Raji (cell line): Measurements from ENCODE around the gene IFNGR1.

ENCODE experiments used
- POLR2A ChIP-seq: IDR thresholded peaks from 2 replicates; pipeline ENCODE4 v1.6.1; 2011; ENCODE audit warnings: low read depth, low read length, control low read depth; ENCODE audit not compliant: insufficient read depth

The IFNGR1 gene

DNA sequence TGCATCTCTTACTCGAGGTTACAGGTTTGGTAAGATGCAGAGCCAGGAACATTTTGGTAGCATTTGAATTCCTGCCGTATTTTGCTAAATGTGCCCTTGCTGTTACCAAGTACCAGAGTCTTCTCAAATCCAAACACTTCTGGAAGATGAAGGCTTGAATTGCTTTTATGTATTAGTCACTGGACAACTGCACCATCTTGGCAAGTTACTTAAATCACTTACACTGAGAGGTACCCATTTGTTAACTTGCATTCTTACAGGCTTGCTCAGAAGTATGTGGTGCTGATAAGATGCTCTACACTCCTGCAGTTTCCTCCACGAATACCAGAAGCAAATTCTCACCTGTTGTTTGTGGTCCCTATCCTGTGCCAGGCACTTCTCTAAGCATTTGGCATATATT is 58.4 kb downstream of the IFNGR1 start:
- no peak for TF ChIP-seq POLR2A

DNA sequence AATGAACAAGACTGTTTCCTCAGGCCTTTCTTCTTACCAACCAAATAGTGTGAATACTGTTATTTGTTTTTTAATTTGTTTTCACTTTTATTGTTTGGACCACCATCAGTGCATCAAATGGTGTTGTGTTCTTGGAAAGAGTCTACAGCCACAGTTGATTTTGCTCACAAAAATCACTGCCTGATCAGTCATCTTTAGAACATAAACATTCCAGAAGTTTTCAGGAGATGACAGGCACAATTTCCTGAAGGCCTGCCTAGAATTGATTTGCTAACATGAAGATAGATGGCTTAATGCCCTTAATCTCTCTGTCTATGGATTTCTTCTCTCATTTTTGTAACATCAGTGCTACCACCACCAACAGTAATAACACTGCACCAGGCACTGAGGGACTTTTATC is 59.3 kb downstream of the IFNGR1 start:
- no peak for TF ChIP-seq POLR2A

DNA sequence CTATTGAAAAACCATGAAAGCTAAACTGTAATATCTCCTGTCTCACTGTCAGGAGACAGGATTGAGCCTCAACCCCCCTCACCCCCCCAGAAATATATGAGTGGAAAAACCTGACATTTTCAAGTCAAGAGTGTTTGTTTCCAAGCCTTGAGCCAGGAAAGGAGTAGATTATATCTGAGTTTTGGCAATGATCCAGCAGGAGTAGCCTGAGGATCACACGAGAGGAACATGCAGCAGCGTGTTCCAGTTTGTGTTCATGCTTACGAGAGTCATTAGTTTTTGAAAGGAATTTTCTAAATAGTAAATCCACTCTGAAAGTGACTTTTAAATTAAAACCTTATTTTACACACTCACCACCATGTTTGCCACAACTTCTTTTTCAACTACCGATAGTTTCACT is 61.6 kb downstream of the IFNGR1 start:
- no peak for TF ChIP-seq POLR2A

DNA sequence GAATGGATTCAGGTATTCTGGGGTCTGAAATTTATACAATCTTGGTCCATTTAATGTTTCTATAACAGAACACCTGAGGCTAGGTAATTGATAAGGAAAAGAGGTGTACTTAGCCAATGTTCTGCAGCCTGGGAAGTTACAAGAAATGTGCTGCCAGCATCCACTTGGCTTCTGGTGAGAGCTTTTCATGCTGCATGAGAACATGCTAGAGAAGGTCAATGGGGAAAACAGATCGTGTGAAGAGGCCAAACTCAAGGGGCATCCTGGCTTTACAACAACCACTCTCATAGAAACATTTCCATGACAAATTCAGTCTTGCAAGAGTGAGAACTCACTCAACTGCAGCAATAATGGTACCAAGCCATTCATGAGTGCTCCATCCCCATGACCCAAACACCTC is 62.5 kb downstream of the IFNGR1 start:
- no peak for TF ChIP-seq POLR2A

DNA sequence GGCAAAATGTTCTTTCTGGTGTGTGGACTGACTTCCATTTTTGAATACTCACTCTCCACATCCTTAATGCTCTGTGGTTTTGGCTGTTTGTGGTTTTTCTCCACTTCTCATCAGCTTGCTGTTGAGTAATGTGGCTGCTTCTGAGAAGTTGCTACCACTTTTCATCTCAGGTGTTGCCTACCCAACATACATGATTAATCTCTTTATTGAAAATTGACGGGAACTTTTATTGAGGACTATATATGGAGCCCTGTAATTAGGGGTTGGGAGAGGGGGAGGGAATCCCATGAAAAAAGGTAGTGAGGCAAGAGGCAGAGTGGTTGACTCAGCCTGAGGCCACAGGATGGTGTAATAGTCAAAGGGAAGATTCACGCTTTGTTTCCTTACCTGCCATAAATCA is 63.4 kb downstream of the IFNGR1 start:
- TF ChIP-seq POLR2A = no peak

DNA sequence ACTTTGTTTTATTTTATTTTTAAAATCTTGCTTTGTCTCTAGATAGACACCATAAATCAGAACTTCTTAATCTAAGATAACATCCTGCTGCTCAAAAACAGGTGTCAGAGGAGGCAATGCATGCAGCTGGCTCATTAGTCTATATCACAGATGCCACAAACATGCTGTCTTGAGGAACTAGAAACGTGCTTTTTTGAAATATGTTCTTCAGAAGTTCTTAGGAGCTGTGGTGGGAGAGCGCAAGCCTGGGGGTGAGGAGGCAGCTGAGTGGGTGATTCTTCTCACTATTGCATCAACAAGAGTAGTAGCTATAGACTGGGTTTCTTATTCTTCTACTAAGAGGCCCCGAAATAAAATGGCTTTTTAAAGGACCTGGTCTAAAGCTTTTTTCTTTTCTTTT is 69.1 kb downstream of the IFNGR1 start:
- no peak for TF ChIP-seq POLR2A

DNA sequence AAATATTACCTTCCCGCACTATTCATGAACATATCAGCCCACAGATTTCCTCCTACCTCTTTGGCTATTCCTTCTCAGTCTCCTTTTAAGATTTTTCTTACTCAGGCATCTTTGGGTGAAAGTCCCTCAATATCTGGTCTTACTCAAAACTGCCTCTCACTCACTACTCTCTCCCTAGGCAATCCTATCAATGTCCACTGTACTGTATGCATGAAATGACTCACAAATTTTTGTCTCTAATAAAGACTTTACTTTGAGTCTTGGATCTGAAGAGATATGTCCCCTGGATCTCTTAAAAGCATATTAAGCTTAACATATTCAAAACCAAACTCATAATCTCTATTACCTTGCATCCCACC is 70.2 kb downstream of the IFNGR1 start:
- no peak for TF ChIP-seq POLR2A

DNA sequence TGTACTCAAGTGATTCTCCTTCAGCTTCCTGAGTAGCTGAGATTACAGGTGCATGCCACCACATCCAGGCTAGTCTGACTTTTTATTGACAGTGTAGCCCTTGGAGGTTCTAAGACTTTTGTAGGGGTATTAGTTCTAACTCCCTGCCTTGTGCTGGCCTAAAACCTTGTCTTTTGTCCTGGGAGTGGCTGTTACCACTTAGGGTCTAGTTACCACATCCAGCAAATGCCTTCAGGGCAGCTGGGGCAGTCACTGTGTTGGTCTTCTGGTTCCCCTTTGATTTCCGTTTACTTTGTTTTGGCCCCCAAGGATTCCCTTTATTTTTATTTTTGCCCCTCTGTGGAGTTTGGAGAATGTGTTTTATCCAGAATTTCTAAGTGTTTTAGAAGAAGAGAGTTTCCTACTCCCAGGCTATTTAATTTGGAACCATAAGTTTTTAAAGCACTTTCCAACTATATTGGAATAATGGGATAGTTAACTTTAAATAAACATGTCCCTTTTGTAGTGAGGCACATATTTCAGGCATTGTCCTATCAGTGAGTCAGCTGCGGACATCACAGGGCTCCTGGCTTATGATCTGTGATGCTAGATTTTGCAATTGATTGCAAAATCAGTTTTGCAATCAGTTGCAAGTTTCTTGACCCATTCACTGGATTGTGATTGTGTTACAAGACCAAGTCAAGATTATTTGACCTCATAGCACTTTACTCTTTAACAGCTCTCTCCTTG is 70.7 kb downstream of the IFNGR1 start:
- no peak for TF ChIP-seq POLR2A
